ENCODE results near the gene SLCO2B1. TPM values are rescaled to one million over a fixed set of nuclear protein-coding genes. Genes with fewer than 3 reads are reported as not detected.

SLCO2B1 gene
- total and polyA plus RNA-seq, 4 donors, result 52.7 to 184 (median 135) TPM

- no peaks in the 10 kb centered on the region for H3K9me3 ChIP-seq (ENCODE audit: control insufficient read depth in 4 of 4, low read length in 3 of 4)
- H3K4me1 ChIP-seq (ENCODE audit: control insufficient read depth in 4 of 4, insufficient read depth in 4 of 4, low read length in 3 of 4), result peaks cover 0 to 3% (median 0%) of the 10 kb centered on the region in 4 donors
- DNase-seq (ENCODE audit: low spot score), result peak; percentile 83
- H3K9ac ChIP-seq (ENCODE audit: low read depth in 1 of 2, low read length in 2 of 2), result no peak overlapping the region
- no peaks in the 10 kb centered on the region for H3K36me3 ChIP-seq (ENCODE audit: control insufficient read depth in 4 of 4, insufficient read depth in 3 of 4, low read depth in 1 of 4, low read length in 3 of 4)
- no peak overlapping the region for H3K27ac ChIP-seq (ENCODE audit: low read depth in 1 of 2, low read length in 2 of 2)
- peak in 1 of 2 donors; percentile 23 for TF ChIP-seq RXRA (IDR thresholded peaks at IDR 0.05)
- TF ChIP-seq YY1 (IDR thresholded peaks at IDR 0.05), result no peak
- TF ChIP-seq CTCF (IDR thresholded peaks at IDR 0.05; ENCODE audit: low read depth, low read length, missing input control), result peak; percentile 91
- TF ChIP-seq RAD21 (IDR thresholded peaks at IDR 0.05), result peak; percentile 97 to 99
- TF ChIP-seq REST (IDR thresholded peaks at IDR 0.05), result no peak
- no peak for TF ChIP-seq FOXA2 (IDR thresholded peaks at IDR 0.05)
- no peak for TF ChIP-seq SP1 (IDR thresholded peaks at IDR 0.05)
- no peaks in the 10 kb centered on the region for H3K27me3 ChIP-seq (ENCODE audit: control insufficient read depth in 4 of 4, insufficient read depth in 4 of 4, low read length in 3 of 4)
- 32% methylated on average over 22 of the region's 22 CpGs for WGBS
- H3K4me3 ChIP-seq (ENCODE audit: low read depth in 1 of 3, low read length in 3 of 3), result no peak overlapping the region
Measured at GRCh38 chr11:75140269-75141138, 10.4 kb upstream of the SLCO2B1 start.

- H3K4me3 ChIP-seq (ENCODE audit: low read depth in 1 of 3, low read length in 3 of 3), result no peak overlapping the region
- H3K36me3 ChIP-seq (ENCODE audit: control insufficient read depth in 4 of 4, insufficient read depth in 3 of 4, low read depth in 1 of 4, low read length in 3 of 4), result no peaks in the 10 kb centered on the region
- no peaks in the 10 kb centered on the region for H3K27me3 ChIP-seq (ENCODE audit: control insufficient read depth in 4 of 4, insufficient read depth in 4 of 4, low read length in 3 of 4)
- H3K4me1 ChIP-seq (ENCODE audit: control insufficient read depth in 4 of 4, insufficient read depth in 4 of 4, low read length in 3 of 4), result peaks cover 0 to 4% (median 0%) of the 10 kb centered on the region in 4 donors
- 58% methylated on average over 6 of the region's 6 CpGs for WGBS
- no peaks in the 10 kb centered on the region for H3K9me3 ChIP-seq (ENCODE audit: control insufficient read depth in 4 of 4, low read length in 3 of 4)
- H3K9ac ChIP-seq (ENCODE audit: low read depth in 1 of 2, low read length in 2 of 2), result no peak overlapping the region
- no peak for TF ChIP-seq FOXA2 (IDR thresholded peaks at IDR 0.05)
- no peak for TF ChIP-seq REST (IDR thresholded peaks at IDR 0.05)
- no peak for DNase-seq (ENCODE audit: low spot score)
- no peak overlapping the region for H3K27ac ChIP-seq (ENCODE audit: low read depth in 1 of 2, low read length in 2 of 2)
Measured at GRCh38 chr11:75141166-75141565, 9.7 kb upstream of the SLCO2B1 start.

All from liver (tissue), 9 donors.